Adrenal gland (tissue), 12 donors: Measurements from ENCODE around the gene PYCR2. TPM values are rescaled to one million over a fixed set of nuclear protein-coding genes. Genes with fewer than 3 reads are reported as not detected.

Experiments
- DNase-seq, 7 donors: peaks; one replicate each; pipeline ENCODE4 v3.0.0-alpha.2; 2019 to 2020
- H3K27ac ChIP-seq, 5 donors: fragments of 200-600 bp; sonication (generic) in 4 of 5; 1 replicate in 3 of 5; 2 replicates in 2 of 5; pipeline versions ENCODE4 v1.5.1 to v1.8.0; 2016 to 2020; ENCODE audit warnings: mild to moderate bottlenecking in 1 of 5
- H3K27me3 ChIP-seq: fragments of 200-600 bp; 2 replicates; pipeline ENCODE4 v1.8.0; 2021
- H3K36me3 ChIP-seq, 2 donors: fragments of 200-600 bp; replicated peaks in 1 of 2; 1 replicate in 1 of 2; 2 replicates in 1 of 2; pipeline versions ENCODE4 v1.5.1 to v1.8.0; 2018 to 2022
- H3K4me1 ChIP-seq, 2 donors: fragments of 200-600 bp; replicated peaks in 1 of 2; 1 replicate in 1 of 2; 2 replicates in 1 of 2; pipeline versions ENCODE4 v1.5.1 to v1.8.0; 2018 to 2021
- H3K4me3 ChIP-seq, 4 donors: fragments of 200-600 bp; sonication (generic) in 3 of 4; one replicate each; pipeline ENCODE4 v1.5.1; 2016 to 2018
- H3K9me3 ChIP-seq, 3 donors: fragments of 200-600 bp; sonication (generic) in 1 of 3; replicated peaks in 1 of 3; 1 replicate in 2 of 3; 2 replicates in 1 of 3; pipeline versions ENCODE4 v1.5.1 to v1.8.0; 2016 to 2021
- POLR2A ChIP-seq, 2 donors: fragments of 450-650 bp; IDR thresholded peaks; one replicate each; pipeline ENCODE4 v1.6.1; 2017; ENCODE audit warnings: antibody characterized with exemption in 2 of 2, mild to moderate bottlenecking in 2 of 2, moderate library complexity in 1 of 2
- WGBS, 4 donors: extraction: QIAGEN DNeasy Blood & Tissue Kit in 2 of 4; methylation state at CpG; one replicate each; pipeline versions ENCODE4 v1.1.5 to v1.1.7; 2013 to 2017; 5-methylcytosine and 5-hydroxymethylcytosine counted together
- intact Hi-C, 2 donors: fragments of 100-400 bp; cut with DNase I; formaldehyde crosslinking; loops; one replicate each; pipeline versions ENCODE4 v1.14.1 to v1.15.0; 2022 to 2023
- polyA plus RNA-seq, 3 donors: library from polyadenylated mRNA; stranded (reverse); fragments of 200-250 nt in 2 of 3; fragments of 350-450 nt in 1 of 3; fragmentation: Illumina TruSeq in 1 of 3; extraction: RNeasy Lipid Tissue Mini Kit (QIAGEN cat#74804) in 1 of 3; gene quantifications; one replicate each; pipeline ENCODE4 v1.2.3, GENCODE V29; 2013 to 2014
- total RNA-seq, 9 donors: library from RNA; depleted of rRNA in 4 of 9; stranded (reverse); fragments of >200 nt in 4 of 9; fragments of 120-200 nt in 1 of 9; fragmentation: NEBNext Ultra II Directional in 1 of 9; extraction: Animal tissue kit (Norgen Biotek cat#: 25700) in 1 of 9; gene quantifications; one replicate each; pipeline versions ENCODE4 v1.1.0 to v1.2.4, GENCODE V29; 2013 to 2023
- TF ChIP-seq, protein P1 (sequence below), 6 experiments: fragments of 450-650 bp in 4 of 6; fragments of 200-600 bp in 2 of 6; sonication (generic) in 1 of 6; IDR thresholded peaks; 1 replicate in 5 of 6; 2 replicates in 1 of 6; pipeline versions ENCODE4 v1.5.1 to v1.8.0; 2016 to 2021; ENCODE audit warnings: antibody characterized with exemption in 6 of 6, mild to moderate bottlenecking in 2 of 6, moderate library complexity in 1 of 6
- donor health status: healthy with polysubstance abuse.
- donor health status: Bipolar disorder and iron deficiency.
- donor health status: DM: yes; HTN: yes; CAD: no.
- donor health status: DM: no; HTN: no; CAD: no.
- donor health status: DM: no; HTN: no; CAD: no.
- donor health status: DM: yes; HTN: yes; CAD: no.

Gene PYCR2
- total and polyA plus RNA-seq, 12 donors: 76.0 to 135 (median 84.2) TPM

DNA sequence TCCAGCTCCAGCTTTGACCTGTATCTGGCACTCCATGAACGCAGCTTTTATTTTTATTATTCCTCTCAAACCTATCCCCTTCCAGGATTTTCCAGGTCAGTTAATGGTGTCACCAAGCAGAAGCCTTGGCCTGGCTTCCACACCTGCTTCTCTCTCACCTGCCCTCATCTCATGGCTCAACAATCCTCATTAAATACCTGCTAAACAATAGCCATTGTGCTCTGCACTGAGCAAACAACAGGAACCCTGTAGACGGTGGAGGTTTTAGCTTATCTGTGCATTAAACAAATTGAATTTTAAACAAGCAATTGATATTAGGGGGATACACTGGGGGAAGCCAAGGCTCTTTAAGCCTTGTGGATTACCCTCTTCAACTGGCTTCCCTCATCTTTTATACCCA is 15.3 kb downstream of the PYCR2 start:
- no peak overlapping the region for H3K4me3 ChIP-seq
- no peak for DNase-seq
- no peaks in the 10 kb centered on the region for H3K27me3 ChIP-seq
- no peak overlapping the region for H3K27ac ChIP-seq
- H3K4me1 ChIP-seq: peaks cover 10 to 12% of the 10 kb centered on the region in 2 donors
- H3K9me3 ChIP-seq: no peaks in the 10 kb centered on the region
- no peak for TF ChIP-seq POLR2A (IDR thresholded peaks at IDR 0.05)
- TF ChIP-seq, protein P1, sequence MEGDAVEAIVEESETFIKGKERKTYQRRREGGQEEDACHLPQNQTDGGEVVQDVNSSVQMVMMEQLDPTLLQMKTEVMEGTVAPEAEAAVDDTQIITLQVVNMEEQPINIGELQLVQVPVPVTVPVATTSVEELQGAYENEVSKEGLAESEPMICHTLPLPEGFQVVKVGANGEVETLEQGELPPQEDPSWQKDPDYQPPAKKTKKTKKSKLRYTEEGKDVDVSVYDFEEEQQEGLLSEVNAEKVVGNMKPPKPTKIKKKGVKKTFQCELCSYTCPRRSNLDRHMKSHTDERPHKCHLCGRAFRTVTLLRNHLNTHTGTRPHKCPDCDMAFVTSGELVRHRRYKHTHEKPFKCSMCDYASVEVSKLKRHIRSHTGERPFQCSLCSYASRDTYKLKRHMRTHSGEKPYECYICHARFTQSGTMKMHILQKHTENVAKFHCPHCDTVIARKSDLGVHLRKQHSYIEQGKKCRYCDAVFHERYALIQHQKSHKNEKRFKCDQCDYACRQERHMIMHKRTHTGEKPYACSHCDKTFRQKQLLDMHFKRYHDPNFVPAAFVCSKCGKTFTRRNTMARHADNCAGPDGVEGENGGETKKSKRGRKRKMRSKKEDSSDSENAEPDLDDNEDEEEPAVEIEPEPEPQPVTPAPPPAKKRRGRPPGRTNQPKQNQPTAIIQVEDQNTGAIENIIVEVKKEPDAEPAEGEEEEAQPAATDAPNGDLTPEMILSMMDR (IDR thresholded peaks at IDR 0.05): no peak
- H3K36me3 ChIP-seq: no peaks in the 10 kb centered on the region
- intact Hi-C loops: loop anchor here in 1 of 2 donors (5.0 kb wide), 1 partner anchor 131 kb away; the partner anchor contains the start of gene SRP9
- WGBS, 4 donors: 81 to 91% (median 85%) methylated on average over 2 of the region's 2 CpGs

DNA sequence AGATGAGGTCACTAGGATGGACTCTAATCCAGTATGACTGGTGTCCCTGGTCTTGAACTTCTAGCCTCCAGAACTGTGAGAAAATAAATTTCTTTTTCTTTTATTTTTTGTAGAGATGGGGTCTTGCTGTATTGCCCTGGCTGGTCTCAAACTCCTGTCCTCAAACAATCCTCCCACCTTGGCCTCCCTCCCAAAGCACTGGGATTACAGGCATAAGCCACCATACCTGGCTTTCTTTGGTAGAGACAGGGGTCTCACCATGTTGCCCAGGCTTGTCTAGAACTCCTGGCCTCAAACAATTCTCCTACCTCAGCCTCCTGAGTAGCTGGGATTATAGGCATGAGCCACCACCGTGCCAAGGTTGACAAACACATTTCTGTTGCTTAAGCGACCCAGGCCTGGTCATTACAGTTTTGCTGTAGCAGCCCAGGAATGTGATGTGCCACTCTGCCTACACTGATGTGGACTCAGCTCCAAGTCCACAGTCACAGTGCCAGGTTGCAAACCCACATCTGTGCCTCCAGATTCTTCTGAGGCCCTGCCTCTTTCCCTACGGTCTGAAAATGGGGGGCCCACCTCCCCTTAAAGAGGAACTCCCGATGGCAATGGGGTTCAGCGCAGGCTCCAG is 15.9 kb downstream of the PYCR2 start:
- WGBS, 4 donors: 90 to 95% (median 92%) methylated on average over 3 to 5 of the region's 5 CpGs
- Histone ChIP-seq H3K9me3 (no peaks in the 10 kb centered on the region), H3K4me3 (no peak overlapping the region), H3K27ac (no peak overlapping the region), H3K36me3 (no peaks in the 10 kb centered on the region), H3K27me3 (no peaks in the 10 kb centered on the region), H3K4me1 (peaks cover 10 to 12% of the 10 kb centered on the region in 2 donors)
- no peak for DNase-seq
- TF ChIP-seq, protein P1 (IDR thresholded peaks at IDR 0.05): no peak
- TF ChIP-seq POLR2A (IDR thresholded peaks at IDR 0.05): no peak
- intact Hi-C loops: loop anchor here in 1 of 2 donors (5.0 kb wide), 1 partner anchor 131 kb away; the partner anchor contains the start of gene SRP9

DNA sequence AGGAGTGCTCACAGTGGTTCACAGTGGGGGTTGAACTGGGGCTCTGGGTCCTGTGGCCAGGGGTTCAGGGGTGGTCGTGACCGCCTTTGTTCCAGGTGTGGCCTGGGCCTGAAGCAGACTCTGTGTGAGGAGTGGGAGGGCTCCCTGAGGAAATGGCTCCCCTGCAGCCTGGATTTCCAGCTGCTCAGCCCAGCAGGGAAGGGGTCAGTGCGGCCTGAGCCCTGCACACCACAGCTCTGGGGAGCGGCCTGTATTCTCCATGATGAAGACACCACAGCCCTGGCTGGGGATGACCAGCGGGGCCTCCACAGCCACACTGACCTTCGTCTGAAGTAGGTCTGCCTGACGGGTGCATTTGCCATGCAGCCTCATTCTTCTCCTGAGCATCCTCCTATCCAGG is 16.7 kb downstream of the PYCR2 start:
- WGBS, 4 donors: 84 to 97% (median 94%) methylated on average over 3 to 7 of the region's 7 CpGs
- DNase-seq: no peak
- Histone ChIP-seq H3K4me3 (no peak overlapping the region), H3K4me1 (peaks cover 10 to 12% of the 10 kb centered on the region in 2 donors), H3K27me3 (no peaks in the 10 kb centered on the region), H3K9me3 (no peaks in the 10 kb centered on the region), H3K36me3 (no peaks in the 10 kb centered on the region), H3K27ac (no peak overlapping the region)
- no peak for TF ChIP-seq POLR2A (IDR thresholded peaks at IDR 0.05)
- TF ChIP-seq, protein P1 (IDR thresholded peaks at IDR 0.05): no peak
- intact Hi-C loops: loop anchor here in 1 of 2 donors (5.0 kb wide), 1 partner anchor 130 kb away; the partner anchor contains the start of gene SRP9

DNA sequence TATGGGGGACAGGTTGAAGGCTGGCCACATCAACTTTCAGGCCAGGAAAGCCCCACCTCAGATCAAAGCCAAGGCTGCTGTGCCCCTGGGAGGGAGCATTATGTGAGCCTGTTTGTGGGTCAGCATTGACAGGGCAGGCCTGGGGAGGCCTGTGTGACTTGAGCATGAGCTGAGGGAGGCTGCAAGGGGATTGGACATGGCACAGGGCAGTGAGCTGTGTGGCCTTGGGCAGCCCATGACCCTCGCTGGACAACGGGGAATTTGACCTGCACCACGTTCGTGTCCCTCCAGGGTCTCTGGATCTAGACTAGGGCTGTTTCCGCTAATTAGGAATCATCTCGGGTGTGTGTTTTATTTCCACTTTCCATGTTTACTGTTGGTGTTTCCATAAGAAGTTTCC is 17.6 kb downstream of the PYCR2 start:
- Histone ChIP-seq H3K4me3 (no peak overlapping the region), H3K36me3 (no peaks in the 10 kb centered on the region), H3K27ac (no peak overlapping the region), H3K9me3 (no peaks in the 10 kb centered on the region), H3K27me3 (no peaks in the 10 kb centered on the region), H3K4me1 (peaks cover 8 to 9% of the 10 kb centered on the region in 2 donors)
- TF ChIP-seq, protein P1 (IDR thresholded peaks at IDR 0.05): no peak
- no peak for TF ChIP-seq POLR2A (IDR thresholded peaks at IDR 0.05)
- no peak for DNase-seq
- 86 to 92% (median 91%) methylated on average over 3 to 6 of the region's 6 CpGs for WGBS, 4 donors
- intact Hi-C loops: loop anchor here in 1 of 2 donors (5.0 kb wide), 1 partner anchor 129 kb away; the partner anchor contains the start of gene SRP9
